Astrocyte of the spinal cord (primary cell): Measurements from ENCODE around the gene CLGN.

ENCODE experiments used
- DNase-seq: peaks from one replicate; pipeline ENCODE4 v3.0.0; 2011; ENCODE audit warnings: low read depth, low spot score
- H3K4me3 ChIP-seq: 2 replicates; pipeline ENCODE4 v1.5.1; 2011; ENCODE audit warnings: low read depth, mild to moderate bottlenecking, low read length, moderate library complexity
- CTCF ChIP-seq: IDR thresholded peaks from 2 replicates; pipeline ENCODE4 v1.5.1; 2012; ENCODE audit warnings: low read depth, mild to moderate bottlenecking, low read length, inconsistent platforms
- in situ Hi-C: cut with HindIII; loops from 2 replicates; pipeline ENCODE4 v1.10.0; 2017; ENCODE audit warnings: low sequenced_read_pairs

CLGN gene

DNA sequence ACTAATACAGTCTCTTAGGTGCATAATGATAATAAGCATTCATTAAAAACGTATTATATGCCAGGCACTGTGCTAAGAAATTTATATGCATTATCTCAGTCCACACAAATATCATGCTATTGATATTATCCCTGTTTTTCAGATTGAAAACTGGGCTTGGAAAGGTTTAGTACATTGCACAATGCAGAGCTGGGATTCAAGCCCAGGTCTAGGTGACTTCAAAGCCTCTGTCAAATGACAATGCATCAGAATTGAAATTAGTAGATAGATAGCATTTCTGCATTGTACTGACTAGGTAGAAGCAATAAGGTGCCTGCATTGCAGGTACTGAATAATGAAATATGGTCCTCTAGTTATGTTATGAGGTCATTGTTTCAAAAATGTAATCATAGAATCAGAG lies 72.2 kb downstream of the CLGN start:
- in situ Hi-C loops, result no loop called here
- no peak overlapping the region for H3K4me3 ChIP-seq
- no peak for DNase-seq
- no peak for TF ChIP-seq CTCF

GRCh38 chr4:140353786-140354185 lies 73.7 kb downstream of the CLGN start:
- no peak overlapping the region for H3K4me3 ChIP-seq
- in situ Hi-C loops, result no loop called here
- no peak for TF ChIP-seq CTCF
- no peak for DNase-seq

DNA sequence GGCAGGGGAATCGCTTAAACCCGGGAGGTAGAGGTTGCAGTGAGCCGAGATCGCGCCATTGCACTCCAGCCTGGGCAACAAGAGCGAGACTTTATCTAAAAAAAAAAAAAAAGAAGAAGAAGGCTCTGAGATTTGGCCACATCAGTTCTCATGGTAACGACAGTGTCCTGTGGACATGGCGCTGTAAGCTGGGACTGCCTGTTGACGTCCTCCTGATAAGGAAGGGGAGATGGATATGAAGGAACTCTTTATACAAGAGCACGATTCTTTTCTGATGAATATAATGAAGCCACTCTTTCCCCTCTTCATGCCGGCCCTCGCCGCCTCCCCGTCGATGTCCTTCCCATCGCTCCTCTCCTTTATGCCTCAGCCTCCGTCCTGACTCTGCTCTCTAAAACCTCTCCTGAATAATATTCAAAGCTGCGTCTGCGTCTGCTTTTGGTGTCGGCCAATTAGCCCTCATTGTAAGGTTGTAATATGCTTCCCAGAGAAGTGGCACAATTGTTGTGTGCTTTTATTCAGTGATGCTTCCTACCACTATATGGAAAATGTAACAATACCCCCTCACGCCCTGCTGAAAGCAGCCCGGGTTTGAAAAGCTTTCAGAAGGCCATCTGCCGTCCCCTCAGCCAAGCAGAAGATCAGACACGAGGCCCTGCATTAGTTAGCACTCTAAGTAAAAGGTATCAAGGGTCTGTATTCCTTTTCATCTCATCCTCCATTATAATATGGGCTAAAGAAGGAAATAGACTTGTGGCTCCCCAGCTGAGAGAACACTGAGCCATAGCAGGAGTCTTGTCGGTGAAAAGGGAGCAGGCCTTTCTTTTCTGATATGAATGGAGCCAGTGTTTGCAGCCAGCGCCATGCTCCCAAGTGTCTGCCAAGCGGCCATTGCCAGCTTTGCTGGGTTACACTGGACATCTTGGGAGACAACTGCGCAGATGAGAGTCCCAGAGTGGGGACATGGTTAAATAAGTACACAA lies 76.1 kb downstream of the CLGN start:
- no peak for TF ChIP-seq CTCF
- DNase-seq, result no peak
- no peak overlapping the region for H3K4me3 ChIP-seq
- in situ Hi-C loops, result no loop called here

DNA sequence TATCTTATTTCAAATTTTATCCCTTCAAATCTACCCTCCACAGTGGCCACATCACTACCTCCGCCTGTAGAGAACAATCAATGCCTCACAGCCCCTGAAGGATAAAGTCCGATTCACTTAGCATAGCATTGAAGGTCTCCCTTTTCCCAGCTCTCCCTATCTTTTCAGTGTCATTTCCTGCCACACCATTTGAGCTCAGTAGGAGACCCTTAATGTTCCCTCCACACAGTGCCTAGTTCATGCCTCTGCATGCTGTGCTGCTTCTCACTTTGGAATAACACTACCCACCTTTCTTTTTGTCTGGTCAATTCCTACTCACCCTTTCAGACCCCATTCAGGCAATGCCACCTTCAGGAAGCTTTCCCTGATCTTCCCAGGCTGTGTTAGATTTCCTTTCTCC lies 77.6 kb downstream of the CLGN start:
- no peak for TF ChIP-seq CTCF

GRCh38 chr4:140346136-140346535 lies 81.3 kb downstream of the CLGN start:
- no peak overlapping the region for H3K4me3 ChIP-seq
- TF ChIP-seq CTCF, result no peak
- DNase-seq, result no peak
- in situ Hi-C loops, result no loop called here

More for the DNA sequence above, 77.6 kb downstream of the CLGN start:
- H3K4me3 ChIP-seq, result no peak overlapping the region
- in situ Hi-C loops, result no loop called here
- no peak for DNase-seq

DNA sequence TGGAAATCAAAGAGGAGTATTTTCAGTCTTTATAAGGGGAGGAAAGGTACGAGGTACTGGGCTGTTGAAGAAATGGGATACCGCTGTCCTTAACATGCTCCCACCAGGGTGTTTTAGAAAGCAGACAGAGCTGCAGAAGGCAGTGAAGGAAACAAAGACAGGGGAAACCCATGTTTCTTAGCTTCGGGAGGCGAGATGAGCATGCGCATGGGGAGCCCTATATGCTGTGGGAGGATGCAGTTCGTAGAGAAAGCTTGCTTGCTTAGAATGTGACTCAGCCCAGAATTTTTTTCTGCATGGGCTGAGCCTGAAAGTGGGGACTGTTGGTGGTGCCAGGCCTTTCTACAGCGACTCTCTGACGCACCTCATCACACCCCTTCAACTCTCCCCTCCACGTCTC lies 82.8 kb downstream of the CLGN start:
- TF ChIP-seq CTCF, result no peak
- DNase-seq, result no peak
- in situ Hi-C loops, result no loop called here
- H3K4me3 ChIP-seq, result no peak overlapping the region
